GM18526 (cell line): ENCODE data around the gene TCERG1L.

Experiments
- POLR2A ChIP-seq: IDR thresholded peaks from 3 replicates; pipeline ENCODE4 v1.6.1; 2011; ENCODE audit not compliant: insufficient read length; ENCODE audit errors: extremely low read depth

Gene TCERG1L

DNA sequence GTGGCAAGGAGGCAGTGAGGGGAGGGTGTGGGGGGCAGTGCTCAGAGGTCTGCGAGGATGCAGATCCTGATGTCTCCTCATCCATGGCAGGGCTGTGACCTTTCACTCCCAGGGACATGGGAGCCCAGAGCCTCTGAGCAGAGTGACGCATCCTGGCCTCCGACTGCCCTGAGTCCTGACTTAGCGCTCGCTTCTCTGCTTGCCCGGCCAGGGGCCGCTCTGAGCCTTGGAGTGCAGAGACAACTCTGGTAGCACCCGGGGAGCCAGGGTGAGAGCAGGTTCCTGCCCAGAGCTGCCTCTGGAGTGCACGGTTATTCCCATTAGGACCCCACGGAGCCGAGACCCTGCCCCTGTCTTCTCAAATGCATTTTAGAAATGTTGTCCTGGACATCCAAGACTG, 188.0 kb downstream of the TCERG1L start:
- no peak for TF ChIP-seq POLR2A

- TF ChIP-seq POLR2A = no peak
These were observed 189.9 kb downstream of the TCERG1L start for GRCh38 chr10:131121511-131122035.

DNA sequence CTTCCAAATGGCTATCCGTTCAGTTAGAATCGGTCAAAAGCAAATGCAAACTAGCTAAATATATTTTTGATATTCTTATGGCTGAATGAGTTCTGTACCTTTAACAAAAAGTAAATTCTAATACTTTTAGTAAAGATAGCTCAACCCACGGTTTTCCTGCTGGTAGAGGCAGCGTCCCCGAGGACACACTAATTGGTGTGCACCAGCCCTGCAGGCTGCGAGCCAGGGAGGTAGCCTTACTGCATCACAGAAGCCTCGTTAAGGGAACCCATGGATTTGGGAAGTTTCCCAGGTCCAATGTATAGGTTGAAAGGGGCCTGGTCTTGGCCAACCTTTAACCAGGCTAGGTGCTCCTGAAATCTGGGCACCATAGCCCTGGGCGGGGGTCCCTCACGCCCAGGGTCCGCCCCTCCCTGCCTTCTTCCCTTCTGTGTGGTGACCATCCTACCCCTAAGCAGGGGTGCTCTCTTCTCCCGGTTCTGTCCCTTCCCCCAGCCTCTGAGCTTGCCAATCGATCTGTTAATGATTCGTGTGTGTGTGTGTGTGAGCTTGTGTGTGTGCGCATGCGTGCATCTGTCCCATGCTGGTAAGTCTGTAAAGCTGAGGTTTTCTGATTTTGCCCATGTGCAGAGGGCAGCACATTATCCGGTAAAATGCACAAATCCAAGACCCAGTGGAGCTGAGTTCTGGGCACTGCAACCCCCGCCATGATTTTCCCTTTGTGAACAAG, 191.7 kb downstream of the TCERG1L start:
- no peak for TF ChIP-seq POLR2A

GRCh38 chr10:131117416-131118212, 193.9 kb downstream of the TCERG1L start:
- TF ChIP-seq POLR2A = no peak

- TF ChIP-seq POLR2A = no peak
These were observed 194.5 kb downstream of the TCERG1L start for GRCh38 chr10:131116991-131117375.

DNA sequence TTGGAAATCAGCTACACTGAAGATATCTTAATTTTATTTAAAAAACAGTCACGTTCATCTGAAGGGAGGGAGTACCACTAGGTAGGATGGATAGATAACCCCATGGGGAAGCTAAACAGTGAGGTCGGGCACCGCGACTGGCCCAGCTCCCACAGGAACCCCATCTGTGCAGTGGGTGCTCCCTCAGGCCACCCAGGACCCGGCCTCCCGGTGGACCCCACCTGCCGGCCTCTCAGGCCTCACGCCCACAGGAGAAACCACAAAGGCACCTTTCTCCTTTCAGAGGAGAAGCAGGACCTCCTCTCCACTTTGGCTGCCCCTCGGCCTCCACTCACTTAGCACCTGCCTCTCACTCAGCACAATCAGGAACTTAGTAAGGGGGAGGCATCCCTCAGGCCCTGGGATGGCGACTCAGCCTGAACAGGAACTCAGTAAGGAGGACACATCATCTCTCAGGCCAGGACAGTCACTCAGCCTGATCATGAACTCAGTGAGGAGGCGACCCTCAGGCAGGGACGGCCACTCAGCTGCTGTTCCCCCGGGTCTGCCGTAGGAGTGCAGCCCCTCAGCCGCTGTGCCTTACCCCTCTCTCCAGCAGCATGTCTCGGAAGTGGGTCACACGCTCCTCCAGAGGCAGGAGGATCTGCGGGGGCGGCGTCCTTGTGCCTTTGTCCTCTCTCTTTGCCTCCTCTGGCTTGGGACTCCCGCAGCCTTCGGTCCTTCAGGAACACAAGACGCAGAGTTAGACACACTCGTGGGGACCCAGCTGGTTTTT, 195.1 kb downstream of the TCERG1L start:
- no peak for TF ChIP-seq POLR2A

DNA sequence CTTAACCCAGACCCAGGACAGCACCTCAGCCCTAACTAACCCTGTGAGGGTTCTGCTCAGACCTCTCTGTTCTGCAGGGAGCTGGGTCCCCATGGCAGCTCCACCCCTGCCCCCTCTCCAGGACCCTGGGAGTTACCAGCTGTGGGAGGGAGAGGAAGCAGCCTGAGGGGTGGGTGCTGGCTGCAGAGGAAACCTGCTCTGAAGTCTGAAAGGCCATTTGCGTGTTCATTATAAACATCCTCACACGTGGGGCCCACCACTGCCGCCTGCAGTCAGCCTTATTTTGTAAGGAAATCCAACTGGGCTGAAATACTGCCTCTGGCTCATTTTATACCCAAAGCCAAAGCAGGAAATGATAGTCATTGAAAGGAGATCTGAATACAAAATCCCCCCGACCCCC, 195.7 kb downstream of the TCERG1L start:
- TF ChIP-seq POLR2A = no peak

- TF ChIP-seq POLR2A = no peak
These were observed 196.2 kb downstream of the TCERG1L start for GRCh38 chr10:131115321-131115720.

GRCh38 chr10:131114846-131115245, 196.7 kb downstream of the TCERG1L start:
- no peak for TF ChIP-seq POLR2A

DNA sequence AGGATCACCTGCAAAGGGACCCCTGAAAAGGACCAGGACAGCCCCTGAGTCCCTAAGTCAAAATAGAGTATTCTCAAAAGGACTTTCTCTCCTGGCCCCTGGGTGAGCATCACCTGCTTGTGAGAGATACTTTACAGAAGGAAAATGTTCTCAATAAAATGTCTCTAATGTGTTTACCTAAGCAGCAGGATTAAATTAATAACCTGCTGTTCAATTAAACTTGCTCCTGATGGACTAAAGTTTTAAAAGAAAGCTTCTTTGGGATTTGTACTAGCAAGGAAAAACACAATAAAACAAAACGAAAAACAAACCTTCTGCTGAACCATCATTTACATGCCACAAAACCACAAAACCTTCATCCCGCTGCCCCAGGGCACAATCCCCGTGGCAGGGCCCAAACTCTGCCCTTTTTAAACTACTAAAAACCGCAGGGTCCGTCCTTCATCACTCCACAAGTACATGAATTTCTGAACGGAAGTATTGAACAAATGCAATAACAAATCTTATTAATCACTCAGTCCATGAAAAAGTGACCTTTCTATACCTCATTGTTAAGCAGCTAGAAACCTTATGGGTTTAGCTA, 197.7 kb downstream of the TCERG1L start:
- no peak for TF ChIP-seq POLR2A

DNA sequence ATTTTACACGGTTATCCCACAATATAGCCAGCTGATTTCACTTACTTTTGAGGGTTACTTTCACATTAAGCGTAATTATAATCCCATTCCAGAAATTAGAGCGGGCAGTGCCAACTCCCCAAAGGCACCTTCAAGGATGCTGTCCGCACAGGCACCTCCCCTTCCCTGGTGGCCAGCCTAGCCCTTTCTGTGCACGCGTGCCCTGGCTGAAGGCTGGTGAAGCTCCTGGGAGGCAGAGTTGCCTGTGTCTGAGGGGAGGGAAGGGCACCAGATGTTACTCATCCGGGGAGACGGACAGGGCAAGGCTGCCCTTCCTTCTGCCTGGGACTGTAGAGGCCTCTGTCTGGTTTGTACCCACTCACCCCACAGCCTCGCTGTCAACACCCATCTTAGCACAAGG, 198.4 kb downstream of the TCERG1L start:
- no peak for TF ChIP-seq POLR2A

- no peak for TF ChIP-seq POLR2A
These were observed 198.8 kb downstream of the TCERG1L start for GRCh38 chr10:131112691-131113090.

GRCh38 chr10:131111471-131112080, 199.9 kb downstream of the TCERG1L start:
- no peak for TF ChIP-seq POLR2A

DNA sequence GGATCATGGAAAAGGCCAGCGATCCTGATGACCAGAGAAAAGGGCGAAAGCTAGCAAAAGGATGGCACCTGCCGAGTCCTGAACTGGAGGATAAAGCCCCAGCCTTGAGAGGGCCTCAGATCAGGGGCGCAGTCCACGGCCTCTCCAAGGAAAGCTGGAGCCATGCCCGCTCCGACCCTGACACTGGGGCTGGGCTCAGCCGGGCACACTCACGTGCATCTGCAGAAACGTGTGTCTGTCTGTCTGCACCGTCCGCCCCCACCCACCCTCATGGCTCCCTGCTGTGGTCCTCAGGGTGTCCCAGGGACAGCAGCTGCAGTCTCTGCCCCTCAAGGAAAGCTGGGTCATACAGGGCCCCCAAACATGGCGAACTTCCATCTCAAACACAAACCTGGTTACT, 200.5 kb downstream of the TCERG1L start:
- no peak for TF ChIP-seq POLR2A
